Smooth muscle cell of the pulmonary artery (primary cell): ENCODE measurements around the gene DLX1. TPM values are rescaled to one million over a fixed set of nuclear protein-coding genes. Genes with fewer than 3 reads are reported as not detected.

ENCODE experiments used
- total RNA-seq: library from RNA; depleted of rRNA; stranded (reverse); fragments of >200 nt; gene quantifications from 2 replicates; pipeline ENCODE4 v1.2.3, GENCODE V29; 2014

The DLX1 gene
- total RNA-seq, result 1.6 and 7.7 TPM in 2 replicates

DNA sequence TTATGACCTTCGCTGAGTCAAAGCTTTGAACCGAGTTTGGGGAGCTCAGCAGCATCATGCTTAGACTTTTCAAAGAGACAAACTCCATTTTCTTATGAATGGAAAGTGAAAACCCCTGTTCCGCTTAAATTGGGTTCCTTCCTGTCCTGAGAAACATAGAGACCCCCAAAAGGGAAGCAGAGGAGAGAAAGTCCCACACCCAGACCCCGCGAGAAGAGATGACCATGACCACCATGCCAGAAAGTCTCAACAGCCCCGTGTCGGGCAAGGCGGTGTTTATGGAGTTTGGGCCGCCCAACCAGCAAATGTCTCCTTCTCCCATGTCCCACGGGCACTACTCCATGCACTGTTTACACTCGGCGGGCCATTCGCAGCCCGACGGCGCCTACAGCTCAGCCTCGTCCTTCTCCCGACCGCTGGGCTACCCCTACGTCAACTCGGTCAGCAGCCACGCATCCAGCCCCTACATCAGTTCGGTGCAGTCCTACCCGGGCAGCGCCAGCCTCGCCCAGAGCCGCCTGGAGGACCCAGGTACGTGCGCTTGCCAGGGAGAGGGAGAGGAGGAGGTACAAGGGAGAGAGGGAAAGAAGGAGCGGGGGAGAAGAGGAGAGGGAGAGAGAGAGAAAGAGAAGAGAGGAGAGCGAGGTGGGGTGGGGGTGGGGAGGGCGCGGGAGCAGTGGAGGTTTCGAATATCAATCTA, at the start of gene DLX1:
Gene DLX1 (plus strand): TSS at position 48 of the 700 bp plus-strand sequence. CDS start 171 bp downstream, at position 219.

DNA sequence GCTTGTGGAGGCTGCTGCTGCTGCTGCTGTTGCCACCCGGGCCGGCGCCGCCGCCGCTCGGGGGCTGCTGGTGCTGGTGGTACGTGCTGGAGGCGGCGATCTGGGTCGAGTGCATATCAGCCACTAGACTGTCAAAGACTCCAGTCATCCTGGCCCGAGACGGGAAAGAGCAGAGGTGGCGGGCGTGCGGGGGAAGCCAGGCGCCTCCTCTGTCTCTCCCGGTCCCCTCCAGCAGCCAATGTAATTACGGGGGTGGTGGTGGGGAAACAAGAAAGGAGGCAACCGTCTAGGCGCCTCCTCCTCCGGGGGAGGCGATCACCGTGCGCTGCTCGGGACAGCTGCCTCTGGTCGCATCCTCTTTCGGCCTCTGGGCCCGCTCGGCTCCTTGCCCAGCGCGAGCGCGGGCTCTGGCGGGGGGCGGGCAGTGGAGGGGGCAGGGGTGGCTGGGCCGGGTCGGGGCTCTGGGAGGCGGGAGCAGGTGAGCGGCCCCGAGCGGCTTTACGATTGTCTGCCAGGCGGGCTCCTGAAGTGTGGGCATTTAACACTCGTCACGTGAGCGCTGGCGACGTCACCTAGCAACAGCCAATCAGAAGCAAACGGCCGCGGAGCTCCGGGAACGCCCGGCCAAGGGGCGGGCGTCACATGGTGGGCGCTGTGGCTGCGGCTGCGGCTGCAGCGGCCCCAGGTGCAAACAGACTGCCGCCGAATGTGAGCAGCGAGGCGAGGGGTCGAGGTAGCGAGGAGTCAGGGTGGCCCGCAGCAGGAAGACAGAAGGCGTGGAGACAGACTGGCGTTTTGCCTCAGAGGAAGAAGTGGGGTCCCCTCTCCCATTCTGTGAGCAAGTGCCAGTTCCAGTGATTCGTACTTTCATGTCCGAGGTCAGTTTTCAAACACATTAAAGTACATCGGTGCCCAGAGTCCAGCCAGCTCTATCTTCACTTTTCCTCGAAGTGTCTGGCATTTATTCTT, 17.4 kb downstream of the DLX1 start, which contains the start of gene DLX2:
Gene DLX2 (minus strand): TSS at position 510 of the 969 bp plus-strand sequence. CDS start 362 bp downstream, at position 148.

Other genes starting within 250 kb of the DLX1 start
- 20.2 and 23.5 TPM in 2 replicates for gene SLC25A12, start 191.3 kb upstream of the DLX1 start, total RNA-seq
- gene HAT1, start 163.0 kb upstream of the DLX1 start, total RNA-seq, result 26.8 and 34.4 TPM in 2 replicates
- 7.1 and 7.3 TPM in 2 replicates for gene METAP1D, start 85.6 kb upstream of the DLX1 start, total RNA-seq
- 0.33 and 3.9 TPM in 2 replicates for gene DLX2, start 17.4 kb downstream of the DLX1 start, total RNA-seq